GM13977 (cell line): ENCODE data around the gene SLC35E2B.
"Not testable (repeated sequence)": the region's sequence is repeated elsewhere in the genome, so short reads cannot be mapped to it uniquely, and the experiment has no call there.

Source experiments
- DNase-seq: peaks from one replicate; pipeline ENCODE4 v3.0.0; 2012; ENCODE audit warnings: low spot score
- in situ Hi-C: fragments of 300-500 bp; cut with MboI; formaldehyde crosslinking; loops from one replicate; pipeline ENCODE4 v1.12.0; 2022; ENCODE audit warnings: low sequenced_read_pairs, low pct_unique_long_range_greater_than_20kb, mixed read lengths, inconsistent platforms; ENCODE audit not compliant: unreplicated experiment
- TF ChIP-seq, protein P1 (sequence below): IDR thresholded peaks from 2 replicates; pipeline ENCODE4 v1.5.1; 2012; ENCODE audit warnings: mild to moderate bottlenecking, control low read depth; ENCODE audit not compliant: insufficient read depth; ENCODE audit errors: extremely low read depth, missing control alignments

SLC35E2B gene

DNA sequence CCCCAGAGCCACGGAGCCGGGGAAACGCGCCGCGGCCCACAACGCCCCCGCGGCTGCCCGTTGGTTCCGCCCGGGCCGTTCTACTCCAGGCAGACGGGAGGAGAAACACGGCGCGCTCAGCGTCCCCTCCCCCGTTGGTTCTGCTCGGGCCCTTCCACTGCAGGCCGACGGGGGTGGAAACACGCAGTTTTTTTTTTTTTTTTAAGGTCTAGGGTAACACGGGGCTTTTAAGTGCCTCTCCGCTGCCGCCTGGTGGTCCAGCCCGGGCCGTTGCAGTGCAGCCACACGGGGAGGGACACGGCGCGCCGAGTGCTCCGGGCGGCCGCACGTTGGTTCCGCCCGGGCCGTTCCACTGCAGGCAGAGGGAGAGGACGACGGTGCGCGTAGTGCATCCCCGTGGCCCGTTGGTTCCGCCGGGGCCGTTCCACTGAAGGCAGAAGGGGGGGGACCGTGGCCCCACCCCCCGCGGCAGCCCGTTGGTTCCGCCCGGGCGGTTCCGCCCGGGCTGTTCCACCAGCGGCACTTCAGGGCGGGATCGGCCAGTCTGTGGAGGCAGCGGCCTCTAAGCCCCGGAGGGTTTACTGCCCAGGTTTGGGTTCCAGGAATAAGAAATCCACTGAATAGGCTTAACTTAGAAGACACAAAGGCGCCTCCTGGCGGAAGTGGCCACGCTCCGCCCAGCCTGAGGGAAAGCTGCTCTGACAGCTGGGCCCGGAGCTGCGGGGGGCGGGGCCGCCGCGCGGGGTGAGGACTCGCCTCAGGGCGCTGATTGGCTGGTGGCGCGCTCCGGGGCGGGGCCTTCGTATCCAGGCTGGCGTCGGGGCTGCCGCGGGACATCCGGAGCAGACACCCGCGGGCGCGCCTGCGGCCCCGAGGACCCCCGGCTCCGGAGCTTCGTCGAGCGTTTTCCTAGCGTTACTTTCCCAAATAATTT lies at the start of gene SLC35E2B:
SLC35E2B (minus strand) TSS at position 82 of the 934 bp plus-strand sequence. CDS start 16,096 bp downstream, outside the sequence.
- in situ Hi-C loops: not testable (repeated sequence)
- DNase-seq: peak; percentile 82

DNA sequence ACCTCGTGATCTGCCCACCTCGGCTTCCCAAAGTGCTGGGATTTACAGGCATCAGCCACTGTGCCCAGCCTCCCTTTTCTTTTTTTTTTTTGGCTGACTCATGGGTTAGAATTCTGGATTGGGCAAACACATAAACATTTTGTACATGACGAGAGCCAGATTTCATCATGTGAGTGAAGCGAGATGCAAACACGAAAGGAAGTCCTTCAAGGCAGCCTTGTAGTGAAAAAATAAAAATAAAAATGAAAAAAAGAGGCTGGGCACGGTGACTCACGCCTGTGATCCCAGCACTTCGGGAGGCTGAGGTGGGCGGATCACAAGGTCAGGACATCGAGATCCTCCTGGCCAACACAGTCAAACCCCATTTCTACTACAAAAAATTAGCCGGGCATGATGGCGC lies 48.4 kb upstream of the SLC35E2B start:
- in situ Hi-C loops, DNase-seq: not testable (repeated sequence)

DNA sequence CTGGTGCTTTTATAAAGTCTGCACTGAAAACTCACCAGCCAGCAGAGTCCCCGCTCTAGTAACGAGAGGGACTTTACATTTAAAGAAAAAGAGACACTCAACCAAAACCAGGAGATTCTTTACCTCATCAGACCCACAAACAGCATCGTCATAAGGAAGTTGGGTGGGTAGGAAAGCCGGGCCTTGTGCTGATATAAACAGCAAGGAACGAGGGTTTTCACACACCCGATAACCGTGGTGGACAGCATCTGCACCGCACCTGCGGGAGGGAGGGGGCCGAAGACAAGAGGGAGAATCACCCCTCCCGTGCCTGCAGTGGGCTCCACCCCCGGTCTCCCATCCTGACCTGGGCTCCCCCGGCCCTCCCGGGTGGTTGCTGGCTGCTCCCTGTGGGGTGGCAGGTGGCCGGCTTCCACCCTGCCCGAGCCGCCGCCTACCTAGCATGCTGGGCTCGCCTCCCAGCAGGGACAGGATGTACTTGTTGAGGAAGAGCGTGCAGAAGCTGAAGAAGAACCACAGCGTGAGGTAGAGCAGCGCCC lies 46.3 kb upstream of the SLC35E2B start:
- DNase-seq, in situ Hi-C loops: not testable (repeated sequence)

DNA sequence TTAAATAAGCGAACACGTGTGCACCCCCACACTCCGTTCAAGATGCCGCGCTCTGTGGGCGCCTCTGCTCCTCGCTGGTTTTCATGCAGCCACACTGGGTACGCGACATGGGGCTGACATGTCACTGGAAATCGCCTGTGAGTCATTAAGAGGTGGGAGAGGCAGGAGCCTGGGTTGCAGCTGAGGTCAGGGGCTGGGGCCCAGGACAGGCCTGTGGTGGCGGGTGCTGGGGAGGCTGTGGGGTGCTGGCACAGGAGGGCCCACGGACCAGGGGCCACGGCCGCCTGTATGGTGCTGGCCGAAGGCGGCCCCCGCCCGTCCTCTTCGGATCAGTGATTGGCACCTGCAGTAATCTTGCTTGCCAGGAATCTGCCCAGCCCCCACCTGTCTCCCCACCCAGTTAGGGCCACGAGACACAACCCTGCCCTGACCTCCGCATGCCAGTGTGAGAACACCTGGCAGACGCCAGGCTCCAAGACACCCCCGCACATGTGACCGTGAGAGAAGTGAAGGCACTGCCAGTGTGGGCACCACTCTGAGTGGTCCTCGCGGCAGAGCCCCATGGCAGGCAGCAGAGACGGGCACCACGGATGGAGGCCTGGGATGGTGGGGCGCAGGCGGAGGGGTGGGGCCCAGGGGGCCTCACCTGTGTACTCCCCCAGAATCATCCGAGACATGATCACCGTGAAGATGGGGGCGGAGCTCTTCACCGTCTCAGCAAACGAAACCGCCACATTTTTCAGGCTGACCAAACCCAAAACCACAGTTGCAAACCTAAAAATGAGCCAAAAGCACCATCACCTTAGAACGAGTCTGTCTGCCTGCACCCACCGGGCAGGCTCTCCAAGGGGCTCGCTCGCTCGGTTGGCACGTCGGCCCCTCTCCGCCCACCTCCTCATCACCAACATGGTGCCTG lies 45.3 kb upstream of the SLC35E2B start:
- DNase-seq, in situ Hi-C loops: not testable (repeated sequence)

DNA sequence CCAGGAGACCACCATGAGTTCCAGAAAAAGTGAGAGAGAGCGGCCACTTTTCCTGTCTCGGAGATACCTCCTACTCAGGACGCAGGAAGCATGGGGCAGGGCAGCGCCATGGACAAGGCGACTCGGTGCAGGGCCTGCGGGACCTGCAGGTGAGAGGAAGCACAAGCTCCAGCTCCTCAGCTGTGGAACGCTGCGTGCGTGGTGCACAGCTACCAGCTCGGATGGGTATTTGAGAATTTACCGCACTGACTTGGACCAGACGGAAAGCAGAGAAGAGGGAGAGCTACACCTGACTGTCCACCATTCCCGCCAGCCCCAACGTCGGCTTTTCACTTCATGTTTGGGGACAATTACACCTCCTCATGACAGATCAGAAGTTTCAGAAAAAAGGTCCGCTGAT lies 39.8 kb upstream of the SLC35E2B start:
- TF ChIP-seq, protein P1, sequence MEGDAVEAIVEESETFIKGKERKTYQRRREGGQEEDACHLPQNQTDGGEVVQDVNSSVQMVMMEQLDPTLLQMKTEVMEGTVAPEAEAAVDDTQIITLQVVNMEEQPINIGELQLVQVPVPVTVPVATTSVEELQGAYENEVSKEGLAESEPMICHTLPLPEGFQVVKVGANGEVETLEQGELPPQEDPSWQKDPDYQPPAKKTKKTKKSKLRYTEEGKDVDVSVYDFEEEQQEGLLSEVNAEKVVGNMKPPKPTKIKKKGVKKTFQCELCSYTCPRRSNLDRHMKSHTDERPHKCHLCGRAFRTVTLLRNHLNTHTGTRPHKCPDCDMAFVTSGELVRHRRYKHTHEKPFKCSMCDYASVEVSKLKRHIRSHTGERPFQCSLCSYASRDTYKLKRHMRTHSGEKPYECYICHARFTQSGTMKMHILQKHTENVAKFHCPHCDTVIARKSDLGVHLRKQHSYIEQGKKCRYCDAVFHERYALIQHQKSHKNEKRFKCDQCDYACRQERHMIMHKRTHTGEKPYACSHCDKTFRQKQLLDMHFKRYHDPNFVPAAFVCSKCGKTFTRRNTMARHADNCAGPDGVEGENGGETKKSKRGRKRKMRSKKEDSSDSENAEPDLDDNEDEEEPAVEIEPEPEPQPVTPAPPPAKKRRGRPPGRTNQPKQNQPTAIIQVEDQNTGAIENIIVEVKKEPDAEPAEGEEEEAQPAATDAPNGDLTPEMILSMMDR: no peak
- in situ Hi-C loops: no loop called here
- DNase-seq: no peak

DNA sequence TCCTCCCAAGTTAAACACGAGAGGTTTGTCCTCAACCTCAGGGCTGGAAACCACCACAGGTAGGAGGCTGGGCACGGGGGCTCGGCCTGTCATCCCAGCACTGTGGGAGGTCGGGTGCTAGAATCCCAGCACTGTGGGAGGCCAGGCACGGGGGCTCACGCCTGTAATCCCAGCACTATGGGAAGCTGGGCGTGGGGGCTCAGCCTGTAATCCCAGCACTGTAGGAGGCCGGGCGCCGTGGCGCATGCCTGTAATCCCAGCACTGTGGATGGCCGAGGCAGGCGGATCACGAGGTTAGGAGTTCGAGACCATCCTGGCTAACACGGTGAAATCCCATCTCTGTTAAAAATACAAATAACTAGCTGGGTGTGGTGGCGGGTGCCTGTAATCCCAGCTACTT lies 38.3 kb upstream of the SLC35E2B start:
- DNase-seq: no peak
- TF ChIP-seq, protein P1: no peak
- in situ Hi-C loops: no loop called here

DNA sequence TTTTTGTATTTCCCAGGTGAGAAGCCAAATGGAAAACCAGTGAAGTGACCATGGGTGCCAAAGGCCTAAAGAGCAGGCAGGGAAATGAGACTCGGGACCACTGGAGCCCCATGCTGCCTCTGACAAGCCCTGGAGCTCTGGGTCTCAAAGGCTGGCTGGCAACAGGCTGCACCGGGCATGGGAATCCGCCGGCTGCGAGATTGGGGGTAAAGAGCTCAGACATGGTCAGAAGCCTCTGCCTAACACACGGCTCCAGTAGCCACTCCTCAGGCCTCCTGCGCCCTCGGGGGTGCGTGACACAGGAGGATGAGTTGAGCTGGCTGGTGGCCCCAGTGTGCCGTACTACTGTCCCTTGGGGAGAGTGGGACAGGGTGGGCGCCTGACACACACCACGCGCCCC lies 37.6 kb upstream of the SLC35E2B start:
- DNase-seq, in situ Hi-C loops: not testable (repeated sequence)

DNA sequence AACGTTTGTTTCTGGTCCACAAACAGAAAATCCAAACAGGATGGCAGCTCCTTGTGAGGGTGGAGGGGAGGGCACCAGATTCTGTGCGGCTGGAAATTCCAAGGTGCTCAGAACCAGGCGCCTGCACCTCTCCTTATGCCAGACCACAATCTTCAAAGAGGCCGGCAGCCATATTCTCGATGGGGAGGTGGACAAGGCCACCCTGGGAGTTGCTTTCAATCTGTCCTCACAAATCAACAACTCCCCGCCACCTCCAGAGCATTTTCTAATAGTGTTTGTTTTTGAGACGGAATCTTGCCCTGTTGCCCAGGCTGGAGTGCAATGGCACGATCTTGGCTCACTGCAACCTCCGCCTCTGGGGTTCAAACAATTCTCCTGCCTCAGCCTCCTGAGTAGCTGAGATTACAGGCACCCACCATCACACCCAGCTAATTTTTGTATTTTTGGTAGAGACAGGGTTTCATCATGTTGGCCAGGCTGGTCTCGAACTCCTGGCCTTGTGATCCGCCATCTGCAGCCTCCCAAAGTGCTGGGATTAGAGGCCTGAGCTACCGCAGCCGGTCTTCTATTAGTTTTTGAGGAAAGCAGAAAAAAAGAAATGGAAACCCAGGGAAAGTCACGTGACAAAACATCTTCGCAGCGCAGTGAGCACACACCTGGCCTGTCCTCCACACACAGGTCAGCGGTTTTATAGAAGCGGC lies 36.7 kb upstream of the SLC35E2B start:
- in situ Hi-C loops, DNase-seq: not testable (repeated sequence)

DNA sequence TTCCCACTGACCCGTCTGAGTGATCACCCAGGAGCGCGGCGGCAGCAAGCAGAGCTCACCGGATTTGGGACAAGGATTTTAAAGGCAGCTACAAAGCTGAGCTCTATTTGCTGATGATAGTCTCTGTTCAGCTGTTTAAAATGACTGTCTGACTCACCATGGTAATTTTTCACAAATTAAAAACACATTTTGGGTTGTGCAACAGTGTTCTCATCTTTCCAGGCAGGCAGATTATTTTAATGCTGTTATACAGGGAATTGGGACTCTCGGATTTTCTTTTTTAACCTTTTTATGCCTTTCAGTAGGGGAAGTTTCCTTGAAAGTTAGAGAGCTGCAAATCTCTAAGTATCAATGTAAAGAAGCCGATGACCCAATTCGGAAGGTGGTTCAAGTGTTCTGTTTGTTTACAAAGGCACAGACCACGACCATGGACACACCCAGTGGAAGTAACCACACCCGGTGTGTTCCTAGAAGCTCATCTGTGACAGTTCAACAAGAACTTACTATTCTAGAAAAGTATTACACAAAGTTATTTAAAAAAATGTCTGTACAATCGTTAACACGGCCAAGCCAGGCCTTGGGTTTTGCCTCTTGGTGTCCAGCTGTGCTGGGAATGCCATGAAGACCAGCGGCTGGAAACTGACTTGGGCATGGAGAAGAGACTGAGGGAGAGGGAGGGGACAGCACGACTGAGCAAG lies 35.9 kb upstream of the SLC35E2B start:
- in situ Hi-C loops, DNase-seq: not testable (repeated sequence)

DNA sequence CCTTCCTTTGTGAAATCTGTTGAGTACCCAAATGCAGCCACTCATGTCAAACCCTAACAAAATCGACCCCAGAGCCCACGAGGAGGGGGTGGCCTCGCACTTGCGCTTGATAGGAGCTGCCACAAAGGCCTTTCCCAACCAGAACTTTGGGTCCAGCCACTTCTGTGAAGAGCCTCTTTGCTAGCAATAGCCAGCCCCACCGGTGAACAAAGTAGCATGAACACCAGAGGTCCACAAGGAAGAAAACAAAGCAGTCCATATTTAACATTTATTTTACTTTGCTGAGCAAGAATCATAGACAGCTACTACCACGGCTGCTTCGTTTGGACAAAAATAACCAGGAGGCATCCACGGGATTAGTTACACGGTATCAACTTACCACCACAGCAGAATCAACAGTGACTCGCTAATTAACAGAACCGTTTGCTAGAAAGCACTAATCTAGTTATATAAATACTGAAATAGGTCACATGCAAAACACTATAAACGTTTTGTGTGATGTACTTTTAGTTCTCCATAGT lies 34.6 kb upstream of the SLC35E2B start:
- in situ Hi-C loops, DNase-seq: not testable (repeated sequence)

DNA sequence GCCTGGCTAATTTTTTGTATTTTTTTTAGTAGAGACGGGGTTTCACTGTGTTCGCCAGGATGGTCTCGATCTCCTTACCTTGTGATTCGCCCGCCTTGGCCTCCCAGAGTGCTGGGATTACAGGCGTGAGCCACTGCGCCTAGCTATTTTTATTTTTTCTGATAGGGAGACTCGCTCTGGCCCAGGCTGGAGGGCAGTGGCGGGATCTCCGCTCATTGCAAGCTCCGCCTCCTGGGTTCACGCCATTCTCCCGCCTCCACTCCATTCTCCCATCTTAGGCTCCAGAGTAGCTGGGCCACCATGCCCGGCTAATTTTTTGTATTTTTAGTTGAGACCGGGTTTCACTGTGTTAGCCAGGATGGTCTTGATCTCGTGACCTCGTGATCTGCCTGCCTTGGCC lies 33.5 kb upstream of the SLC35E2B start:
- in situ Hi-C loops: not testable (repeated sequence)

DNA sequence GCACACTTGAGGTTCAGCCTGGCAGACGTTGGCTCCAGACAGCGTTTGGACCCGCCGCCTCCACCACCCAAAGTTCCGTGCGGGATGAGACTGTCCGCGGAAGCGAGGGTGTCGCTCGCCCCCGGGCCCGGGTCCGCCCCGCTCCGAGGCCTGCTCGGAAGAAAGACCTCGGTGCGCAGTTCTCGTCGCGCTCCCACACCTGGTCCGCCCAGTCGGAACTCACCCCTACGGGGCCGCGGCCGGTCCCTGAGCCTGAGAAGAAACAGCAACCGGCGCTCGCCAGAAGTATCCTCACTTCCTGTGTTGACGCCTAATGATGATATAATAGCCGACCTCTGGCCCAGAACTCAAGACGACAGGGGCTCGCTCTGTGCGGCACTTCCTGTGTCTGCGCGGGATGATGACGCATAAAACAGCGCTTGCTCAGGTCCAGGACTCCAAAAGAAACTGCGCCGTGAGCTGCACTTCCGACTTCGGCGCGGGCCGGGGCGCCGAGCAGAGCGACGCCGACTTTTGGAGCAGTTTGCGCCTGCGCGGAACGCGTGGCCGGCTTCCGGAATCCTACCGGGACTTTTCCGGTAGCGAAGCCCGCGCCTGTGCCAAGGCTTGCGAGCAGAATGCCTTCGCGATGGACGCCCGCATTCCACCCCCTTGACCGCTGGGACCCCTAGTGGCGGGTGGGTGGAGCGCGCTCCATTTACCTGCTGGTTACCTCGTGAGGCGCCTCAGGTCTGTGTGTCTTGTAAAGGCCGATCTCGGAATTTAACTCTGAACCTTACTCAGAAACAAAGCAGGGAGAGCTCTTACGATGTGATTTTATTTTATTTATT lies 31.7 kb upstream of the SLC35E2B start, which contains the start of gene CDK11A:
CDK11A (minus strand) TSS at position 323 of the 830 bp plus-strand sequence. CDS start 1,539 bp downstream, outside the sequence.
- DNase-seq: peak; percentile 97
- in situ Hi-C loops: loop anchor here (5.0 kb wide), 1 partner anchor 67 kb away; the partner anchor contains the start of gene CDK11B

More for the DNA sequence above, 33.5 kb upstream of the SLC35E2B start:
- not testable (repeated sequence) for DNase-seq
